Activated CD4-positive, alpha-beta memory T cell treated with anti-CD3 and anti-CD28 coated beads for 36 hours (primary cell): Measurements from ENCODE around the gene KRTAP10-12. TPM values are rescaled to one million over a fixed set of nuclear protein-coding genes. Genes with fewer than 3 reads are reported as not detected.
"Not testable (repeated sequence)": the region's sequence is repeated elsewhere in the genome, so short reads cannot be mapped to it uniquely, and the experiment has no call there.

Source experiments
- CTCF ChIA-PET: fragments of 350-600 bp; sonication (Branson Sonifier 250); formaldehyde crosslinking; loops from one replicate; lab custom pipeline; 2021; ENCODE audit warnings: antibody characterized with exemption, inconsistent platforms; lab: Charles Lee
- POLR2A ChIA-PET: fragments of 350-600 bp; sonication (Branson Sonifier 250); formaldehyde crosslinking; loops from one replicate; lab custom pipeline; 2021; ENCODE audit warnings: antibody characterized with exemption; lab: Charles Lee
- DNase-seq: peaks from one replicate; pipeline ENCODE4 v3.0.0-alpha.2; 2020
- H3K27ac Mint-ChIP-seq: one replicate; pipeline ENCODE4 v1.8.0; 2021; ENCODE audit warnings: mixed read lengths
- H3K27me3 Mint-ChIP-seq: one replicate; pipeline ENCODE4 v1.8.0; 2021; ENCODE audit warnings: mixed read lengths
- H3K36me3 Mint-ChIP-seq: one replicate; pipeline ENCODE4 v1.8.0; 2021; ENCODE audit warnings: mixed read lengths
- H3K4me1 Mint-ChIP-seq: one replicate; pipeline ENCODE4 v1.8.0; 2021; ENCODE audit warnings: low read depth, mixed read lengths
- H3K4me3 Mint-ChIP-seq: one replicate; pipeline ENCODE4 v1.8.0; 2021; ENCODE audit warnings: mild to moderate bottlenecking, mixed read lengths
- H3K9me3 Mint-ChIP-seq: one replicate; pipeline ENCODE4 v1.8.0; 2021; ENCODE audit warnings: mixed read lengths
- intact Hi-C: fragments of 100-400 bp; cut with micrococcal nuclease; formaldehyde crosslinking; loops from one replicate; pipeline ENCODE4 v1.15.1; 2023
- total RNA-seq, 2 experiments: library from RNA; stranded (reverse); gene quantifications; one replicate each; pipeline ENCODE4 v1.2.3, GENCODE V29; 2021

KRTAP10-12 gene
- not detected for total RNA-seq

GRCh38 chr21:44697172-44697810 is at the start of gene KRTAP10-12:
TSS of gene KRTAP10-12 (plus strand) at chr21:44697172. CDS start at chr21:44697202, 30 bp downstream.
- intact Hi-C loops, H3K27ac Mint-ChIP-seq, H3K4me3 Mint-ChIP-seq, H3K36me3 Mint-ChIP-seq, DNase-seq, H3K4me1 Mint-ChIP-seq: not testable (repeated sequence)
- ChIA-PET CTCF (interaction anchor here (1.0 kb wide), 1 partner anchor 96 kb away, joined by 4 read pairs; no protein-coding TSS in a partner anchor), POLR2A (interaction anchor here (0.6 kb wide), 1 partner anchor 645 kb away, joined by 4 read pairs; no protein-coding TSS in a partner anchor)
- H3K9me3 Mint-ChIP-seq: peaks cover 14% of the 10 kb centered on the region
- peaks cover 50% of the 10 kb centered on the region for H3K27me3 Mint-ChIP-seq

- Mint-ChIP-seq H3K9me3 (peaks cover 20% of the 10 kb centered on the region), H3K27me3 (no peaks in the 10 kb centered on the region), H3K27ac (no peak overlapping the region), H3K36me3 (peaks cover 9% of the 10 kb centered on the region), H3K4me1 (no peaks in the 10 kb centered on the region), H3K4me3 (no peak overlapping the region)
- CTCF ChIA-PET: no interaction called here
- intact Hi-C loops: no loop called here
- DNase-seq: no peak
- POLR2A ChIA-PET: interaction anchor here (1.1 kb wide), 1 partner anchor 10 kb away, joined by 3 read pairs; the partner anchor contains the start of gene KRTAP12-3
These were observed 49.8 kb upstream of the KRTAP10-12 start for GRCh38 chr21:44647222-44647552.

GRCh38 chr21:44648557-44649311 is 48.2 kb upstream of the KRTAP10-12 start:
- peaks cover 9% of the 10 kb centered on the region for H3K36me3 Mint-ChIP-seq
- DNase-seq: no peak
- ChIA-PET CTCF (no interaction called here), POLR2A (no interaction called here)
- no peak overlapping the region for H3K27ac Mint-ChIP-seq
- H3K4me3 Mint-ChIP-seq: no peak overlapping the region
- H3K4me1 Mint-ChIP-seq: peaks cover 3% of the 10 kb centered on the region
- H3K9me3 Mint-ChIP-seq: peaks cover 14% of the 10 kb centered on the region
- H3K27me3 Mint-ChIP-seq: no peaks in the 10 kb centered on the region
- intact Hi-C loops: no loop called here

- intact Hi-C loops: loop anchor here (10.0 kb wide), 1 partner anchor 65 kb away; the partner anchor contains the start of gene KRTAP10-5
- ChIA-PET CTCF (no interaction called here), POLR2A (no interaction called here)
- Mint-ChIP-seq H3K4me1 (peaks cover 12% of the 10 kb centered on the region), H3K36me3 (peaks cover 5% of the 10 kb centered on the region), H3K9me3 (peaks cover 6% of the 10 kb centered on the region), H3K27me3 (no peaks in the 10 kb centered on the region), H3K27ac (no peak overlapping the region), H3K4me3 (no peak overlapping the region)
- DNase-seq: no peak
These were observed 47.4 kb upstream of the KRTAP10-12 start for GRCh38 chr21:44649521-44650100.

GRCh38 chr21:44650265-44650972 is 46.6 kb upstream of the KRTAP10-12 start:
- CTCF ChIA-PET: no interaction called here
- DNase-seq: no peak
- Mint-ChIP-seq H3K4me1 (peaks cover 19% of the 10 kb centered on the region), H3K27me3 (no peaks in the 10 kb centered on the region), H3K4me3 (no peak overlapping the region), H3K36me3 (no peaks in the 10 kb centered on the region), H3K9me3 (no peaks in the 10 kb centered on the region), H3K27ac (no peak overlapping the region)
- intact Hi-C loops: loop anchor here (10.0 kb wide), 1 partner anchor 66 kb away; the partner anchor contains the start of gene KRTAP10-5
- POLR2A ChIA-PET: no interaction called here

GRCh38 chr21:44650973-44651675 is 45.8 kb upstream of the KRTAP10-12 start:
- Mint-ChIP-seq H3K4me3 (no peak overlapping the region), H3K36me3 (peaks cover under 1% of the 10 kb centered on the region), H3K4me1 (peaks cover 22% of the 10 kb centered on the region), H3K27ac (peak overlapping the region; percentile 6), H3K27me3 (no peaks in the 10 kb centered on the region), H3K9me3 (peaks cover 5% of the 10 kb centered on the region)
- intact Hi-C loops: loop anchor here (10.0 kb wide), 1 partner anchor 66 kb away; the partner anchor contains the start of gene KRTAP10-5
- DNase-seq: no peak
- CTCF ChIA-PET: no interaction called here
- POLR2A ChIA-PET: no interaction called here

- H3K9me3 Mint-ChIP-seq: peaks cover 19% of the 10 kb centered on the region
- no peaks in the 10 kb centered on the region for H3K27me3 Mint-ChIP-seq
- CTCF ChIA-PET: no interaction called here
- DNase-seq: no peak
- no peak overlapping the region for H3K27ac Mint-ChIP-seq
- peaks cover 39% of the 10 kb centered on the region for H3K4me1 Mint-ChIP-seq
- intact Hi-C loops: loop anchor here (10.0 kb wide), 1 partner anchor 68 kb away; the partner anchor contains the start of gene KRTAP10-5
- no peak overlapping the region for H3K4me3 Mint-ChIP-seq
- peaks cover 16% of the 10 kb centered on the region for H3K36me3 Mint-ChIP-seq
- POLR2A ChIA-PET: no interaction called here
These were observed 43.8 kb upstream of the KRTAP10-12 start for GRCh38 chr21:44653123-44653522.

GRCh38 chr21:44653656-44654575 is 43.1 kb upstream of the KRTAP10-12 start:
- DNase-seq: peak; percentile 54
- peak overlapping the region; percentile 64 for H3K27ac Mint-ChIP-seq
- H3K9me3 Mint-ChIP-seq: peaks cover 19% of the 10 kb centered on the region
- ChIA-PET POLR2A (no interaction called here), CTCF (no interaction called here)
- peaks cover 46% of the 10 kb centered on the region for H3K4me1 Mint-ChIP-seq
- H3K27me3 Mint-ChIP-seq: no peaks in the 10 kb centered on the region
- H3K4me3 Mint-ChIP-seq: no peak overlapping the region
- intact Hi-C loops: loop anchor here (10.0 kb wide), 1 partner anchor 69 kb away; the partner anchor contains the start of gene KRTAP10-5
- H3K36me3 Mint-ChIP-seq: peaks cover 16% of the 10 kb centered on the region

GRCh38 chr21:44654576-44655175 is 42.3 kb upstream of the KRTAP10-12 start, which contains the start of gene KRTAP12-4:
TSS of gene KRTAP12-4 (minus strand) at chr21:44654659. CDS start at chr21:44654614, 45 bp downstream.
- peak within 1 kb of the TSS; percentile 64 for H3K27ac Mint-ChIP-seq
- intact Hi-C loops: loop anchor here (10.0 kb wide), 1 partner anchor 70 kb away; the partner anchor contains the start of gene KRTAP10-5
- CTCF ChIA-PET: no interaction called here
- H3K9me3 Mint-ChIP-seq: peaks cover 19% of the 10 kb centered on the region
- POLR2A ChIA-PET: no interaction called here
- DNase-seq: no peak
- H3K4me1 Mint-ChIP-seq: peaks cover 51% of the 10 kb centered on the region
- no peaks in the 10 kb centered on the region for H3K27me3 Mint-ChIP-seq
- H3K36me3 Mint-ChIP-seq: peaks cover 16% of the 10 kb centered on the region
- H3K4me3 Mint-ChIP-seq: no peak within 1 kb of the TSS

- Mint-ChIP-seq H3K27ac (peak overlapping the region; percentile 89), H3K4me3 (peak overlapping the region; percentile 67), H3K27me3 (no peaks in the 10 kb centered on the region), H3K9me3 (peaks cover 22% of the 10 kb centered on the region), H3K4me1 (peaks cover 51% of the 10 kb centered on the region), H3K36me3 (peaks cover 16% of the 10 kb centered on the region)
- CTCF ChIA-PET: no interaction called here
- intact Hi-C loops: loop anchor here (10.0 kb wide), 1 partner anchor 72 kb away; the partner anchor contains the start of gene KRTAP10-5
- POLR2A ChIA-PET: interaction anchor here (1.2 to 1.3 kb wide), 2 partner anchors 10 to 38 kb away, joined by 3 to 4 read pairs; partner anchors contain the start of gene KRTAP10-11
- DNase-seq: no peak
These were observed 40.1 kb upstream of the KRTAP10-12 start for GRCh38 chr21:44656868-44657267.
